Ovary (tissue), 9 donors: ENCODE data around the gene IFT81. TPM values are rescaled to one million over a fixed set of nuclear protein-coding genes. Genes with fewer than 3 reads are reported as not detected.

Experiments used
- DNase-seq, 5 donors: peaks; one replicate each; pipeline ENCODE4 v3.0.0-alpha.2; 2019 to 2020
- H3K27ac ChIP-seq, 2 donors: fragments of 200-600 bp; one replicate each; pipeline versions ENCODE4 v1.5.1 to v1.8.0; 2019 to 2022
- H3K27me3 ChIP-seq: fragments of 200-600 bp; one replicate; pipeline ENCODE4 v1.8.0; 2022
- H3K36me3 ChIP-seq: fragments of 200-600 bp; sonication (generic); one replicate; pipeline ENCODE4 v1.5.1; 2019
- H3K4me1 ChIP-seq: one replicate; pipeline ENCODE4 v1.8.1; 2013; ENCODE audit warnings: mild to moderate bottlenecking, moderate library complexity; ENCODE audit not compliant: insufficient read depth
- H3K4me3 ChIP-seq: fragments of 200-600 bp; sonication (generic); one replicate; pipeline ENCODE4 v1.5.1; 2017
- H3K9me3 ChIP-seq, 2 donors: fragments of 200-600 bp in 1 of 2; sonication (generic) in 1 of 2; one replicate each; pipeline versions ENCODE4 v1.5.1 to v1.8.1; 2013 to 2019; ENCODE audit warnings: mild to moderate bottlenecking in 1 of 2, moderate library complexity in 1 of 2
- EP300 ChIP-seq: sonication (generic); formaldehyde crosslinking; IDR thresholded peaks from one replicate; pipeline ENCODE4 v1.6.1; 2017; ENCODE audit warnings: antibody characterized with exemption
- POLR2A ChIP-seq: fragments of 450-650 bp; IDR thresholded peaks from one replicate; pipeline ENCODE4 v1.6.1; 2017; ENCODE audit warnings: antibody characterized with exemption, mild to moderate bottlenecking, moderate library complexity
- WGBS, 3 donors: extraction: QIAGEN DNeasy Blood & Tissue Kit in 1 of 3; methylation state at CpG; one replicate each; pipeline versions ENCODE4 v1.1.5 to v1.1.7; 2013 to 2017; 5-methylcytosine and 5-hydroxymethylcytosine counted together
- intact Hi-C, 4 donors: fragments of 100-400 bp; cut with DNase I; formaldehyde crosslinking; loops; one replicate each; pipeline versions ENCODE4 v1.11.0 to v1.15.1; 2022 to 2023
- polyA plus RNA-seq, 2 donors: library from polyadenylated mRNA; stranded (reverse); fragments of 200-250 nt in 1 of 2; fragments of 350-450 nt in 1 of 2; fragmentation: Illumina TruSeq in 1 of 2; extraction: RNeasy Lipid Tissue Mini Kit (QIAGEN cat#74804) in 1 of 2; gene quantifications; one replicate each; pipeline ENCODE4 v1.2.3, GENCODE V29; 2013 to 2014
- total RNA-seq, 7 donors: library from RNA; depleted of rRNA in 2 of 7; stranded (reverse); fragments of >200 nt in 2 of 7; fragmentation: NEBNext Ultra II Directional in 3 of 7; extraction: Animal tissue kit (Norgen Biotek cat#: 25700) in 3 of 7; gene quantifications; one replicate each; pipeline versions ENCODE4 v1.1.0 to v1.2.4, GENCODE V29; 2016 to 2023
- TF ChIP-seq, protein P1 (sequence below), 3 donors: fragments of 450-650 bp in 2 of 3; fragments of 200-600 bp in 1 of 3; IDR thresholded peaks; one replicate each; pipeline versions ENCODE4 v1.5.1 to v1.8.0; 2016 to 2022; ENCODE audit warnings: antibody characterized with exemption in 3 of 3, mild to moderate bottlenecking in 1 of 3
- donor health status: DM: no; HTN: no; CAD: no; lungs with moderate emphysema.
- donor health status: DM: no; HTN: no; CAD: no.
- donor health status: Bipolar disorder and iron deficiency.
- donor health status: DM: yes; HTN: yes; CAD: no.
- donor health status: DM: no; HTN: no; CAD: no.
- donor health status: DM: yes; HTN: yes; CAD: no.

IFT81 gene
- total and polyA plus RNA-seq, 9 donors, result 10.4 to 22.3 (median 17.2) TPM

DNA sequence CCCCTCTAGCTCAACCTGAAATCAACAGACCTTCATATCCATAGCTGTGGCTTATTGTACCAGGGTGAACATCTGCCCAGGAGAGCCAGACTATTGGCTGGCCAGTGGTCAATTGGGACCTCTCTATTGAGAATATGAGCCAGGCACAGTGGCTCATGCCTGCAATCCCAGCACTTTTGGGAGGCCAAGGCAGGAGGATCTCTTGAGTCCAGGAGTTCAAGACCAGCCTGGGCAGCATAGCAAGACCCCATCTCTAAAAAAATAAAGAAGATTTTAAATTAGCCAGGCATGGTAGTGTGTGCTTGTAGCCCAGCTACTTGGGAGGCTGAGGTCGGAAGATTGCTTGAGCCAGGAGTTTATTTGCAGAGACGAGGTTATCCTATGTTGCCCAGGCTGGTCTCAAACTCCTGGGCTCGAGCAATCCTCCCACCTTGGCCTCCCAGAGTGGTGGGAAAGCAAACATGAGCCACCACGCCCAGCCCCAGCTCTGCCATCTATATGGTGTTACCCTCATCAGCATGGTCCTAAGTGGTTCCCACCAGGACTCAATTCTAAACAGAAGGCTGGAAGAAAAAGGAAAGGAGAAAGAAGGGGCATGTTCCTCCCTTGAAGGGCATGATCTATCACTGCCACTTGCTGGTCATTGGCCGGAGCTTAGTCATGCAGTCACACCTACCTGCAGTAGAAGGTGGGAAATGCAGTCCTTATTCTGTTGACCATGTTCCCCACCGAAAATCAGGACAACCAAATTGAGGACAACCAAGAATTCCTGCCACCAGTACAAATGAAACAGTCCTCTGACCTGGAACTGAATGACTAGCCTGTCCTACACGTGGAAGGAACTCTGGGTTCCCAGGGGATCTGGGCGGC is 33.7 kb upstream of the IFT81 start:
- TF ChIP-seq POLR2A (no peak), EP300 (no peak)
- TF ChIP-seq, protein P1, sequence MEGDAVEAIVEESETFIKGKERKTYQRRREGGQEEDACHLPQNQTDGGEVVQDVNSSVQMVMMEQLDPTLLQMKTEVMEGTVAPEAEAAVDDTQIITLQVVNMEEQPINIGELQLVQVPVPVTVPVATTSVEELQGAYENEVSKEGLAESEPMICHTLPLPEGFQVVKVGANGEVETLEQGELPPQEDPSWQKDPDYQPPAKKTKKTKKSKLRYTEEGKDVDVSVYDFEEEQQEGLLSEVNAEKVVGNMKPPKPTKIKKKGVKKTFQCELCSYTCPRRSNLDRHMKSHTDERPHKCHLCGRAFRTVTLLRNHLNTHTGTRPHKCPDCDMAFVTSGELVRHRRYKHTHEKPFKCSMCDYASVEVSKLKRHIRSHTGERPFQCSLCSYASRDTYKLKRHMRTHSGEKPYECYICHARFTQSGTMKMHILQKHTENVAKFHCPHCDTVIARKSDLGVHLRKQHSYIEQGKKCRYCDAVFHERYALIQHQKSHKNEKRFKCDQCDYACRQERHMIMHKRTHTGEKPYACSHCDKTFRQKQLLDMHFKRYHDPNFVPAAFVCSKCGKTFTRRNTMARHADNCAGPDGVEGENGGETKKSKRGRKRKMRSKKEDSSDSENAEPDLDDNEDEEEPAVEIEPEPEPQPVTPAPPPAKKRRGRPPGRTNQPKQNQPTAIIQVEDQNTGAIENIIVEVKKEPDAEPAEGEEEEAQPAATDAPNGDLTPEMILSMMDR (IDR thresholded peaks at IDR 0.05), result no peak
- H3K9me3 ChIP-seq, result no peaks in the 10 kb centered on the region
- DNase-seq, result no peak
- H3K27me3 ChIP-seq, result no peaks in the 10 kb centered on the region
- intact Hi-C loops, result no loop called here
- H3K4me1 ChIP-seq, result no peaks in the 10 kb centered on the region
- H3K4me3 ChIP-seq, result no peak overlapping the region
- no peak overlapping the region for H3K27ac ChIP-seq
- 76 to 79% (median 77%) methylated on average over 8 of the region's 8 CpGs for WGBS, 3 donors
- H3K36me3 ChIP-seq, result no peaks in the 10 kb centered on the region

DNA sequence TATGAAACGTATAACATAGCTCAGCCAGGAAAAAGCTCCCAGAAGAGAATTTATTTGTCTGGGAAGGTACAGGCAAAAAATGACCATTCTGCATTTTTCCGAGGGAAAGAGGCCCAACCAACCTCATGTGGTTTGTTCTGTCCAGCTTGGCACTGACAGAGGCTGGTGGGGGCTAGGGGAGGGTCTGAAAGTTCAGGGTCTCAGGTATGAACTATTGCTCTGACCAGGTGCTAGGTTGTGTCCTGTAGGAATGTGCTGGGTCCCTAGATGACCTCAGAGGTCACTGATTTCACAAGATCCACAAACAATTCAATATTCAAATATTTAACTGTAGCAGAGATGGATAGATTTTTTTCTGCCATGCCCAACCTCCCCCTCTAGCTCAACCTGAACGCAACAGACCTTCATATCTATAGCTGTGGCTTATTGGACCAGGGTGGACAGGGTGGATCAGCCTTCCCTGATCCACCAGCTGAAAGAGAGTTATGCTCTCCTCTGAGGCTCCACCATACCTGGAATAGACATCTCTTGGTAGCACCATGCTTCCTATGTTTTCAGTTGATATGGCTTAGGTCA is 32.9 kb upstream of the IFT81 start:
- intact Hi-C loops, result no loop called here
- Histone ChIP-seq H3K27ac (no peak overlapping the region), H3K36me3 (no peaks in the 10 kb centered on the region), H3K4me1 (no peaks in the 10 kb centered on the region), H3K27me3 (no peaks in the 10 kb centered on the region), H3K9me3 (no peaks in the 10 kb centered on the region), H3K4me3 (no peak overlapping the region)
- 67 to 69% (median 68%) methylated on average over 3 of the region's 3 CpGs for WGBS, 3 donors
- no peak for DNase-seq
- TF ChIP-seq, protein P1 (IDR thresholded peaks at IDR 0.05), result no peak
- TF ChIP-seq EP300 (no peak), POLR2A (no peak)

DNA sequence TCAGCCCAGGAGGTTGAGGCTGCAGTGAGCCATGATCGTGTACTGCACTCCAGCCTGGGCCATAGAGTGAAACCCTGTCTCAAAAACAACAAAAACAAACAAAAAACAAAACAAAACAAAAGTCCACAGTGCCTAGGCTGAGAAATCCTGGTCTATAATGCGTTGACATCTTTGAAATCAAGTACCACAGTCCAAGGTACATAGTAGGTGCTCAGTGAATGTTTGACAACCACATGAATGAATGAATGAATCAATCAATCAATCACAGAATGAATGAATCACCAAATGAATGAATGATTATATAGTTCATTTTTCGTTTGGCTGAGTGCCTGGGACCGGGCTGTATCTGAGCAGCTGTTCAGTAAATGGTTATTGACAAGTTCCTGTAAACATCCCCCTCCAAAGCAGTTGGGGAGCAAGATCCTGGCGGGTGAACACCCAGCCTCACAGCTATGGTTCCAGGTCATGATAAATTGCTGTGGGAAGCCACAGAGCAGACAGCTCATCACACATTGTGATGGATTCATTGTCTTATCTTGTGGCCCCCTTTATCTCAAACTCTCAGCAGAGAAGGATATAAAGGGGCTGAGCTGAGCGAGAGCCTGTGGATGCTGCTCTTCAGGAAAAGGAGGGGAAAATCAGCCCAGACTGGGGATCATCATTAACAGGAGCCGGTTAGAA is 30.4 kb upstream of the IFT81 start:
- WGBS, 3 donors, result 33 to 47% (median 44%) methylated on average over 7 of the region's 7 CpGs

More for the DNA sequence above, 30.4 kb upstream of the IFT81 start:
- intact Hi-C loops, result no loop called here
- Histone ChIP-seq H3K4me1 (no peaks in the 10 kb centered on the region), H3K27ac (no peak overlapping the region), H3K36me3 (no peaks in the 10 kb centered on the region), H3K4me3 (no peak overlapping the region), H3K9me3 (no peaks in the 10 kb centered on the region), H3K27me3 (no peaks in the 10 kb centered on the region)
- DNase-seq, result no peak
- TF ChIP-seq EP300 (no peak), POLR2A (no peak)
- TF ChIP-seq, protein P1 (IDR thresholded peaks at IDR 0.05), result no peak
